Left ventricle myocardium inferior (tissue), 1 donor: ENCODE results near the gene ATXN1. TPM values are rescaled to one million over a fixed set of nuclear protein-coding genes. Genes with fewer than 3 reads are reported as not detected.

Experiments
- DNase-seq: peaks from one replicate; pipeline ENCODE4 v3.0.0-alpha.2; 2020
- H3K27ac ChIP-seq: fragments of 200-600 bp; replicated peaks from 2 replicates; pipeline ENCODE4 v1.8.0; 2021
- H3K27me3 ChIP-seq: fragments of 200-600 bp; 2 replicates; pipeline ENCODE4 v1.8.0; 2021; ENCODE audit warnings: low read depth
- H3K36me3 ChIP-seq: fragments of 200-600 bp; 2 replicates; pipeline ENCODE4 v1.8.0; 2021
- H3K4me1 ChIP-seq: fragments of 200-600 bp; 2 replicates; pipeline ENCODE4 v1.8.0; 2021
- H3K4me3 ChIP-seq: fragments of 200-600 bp; 2 replicates; pipeline ENCODE4 v1.8.0; 2021; ENCODE audit warnings: mild to moderate bottlenecking, moderate library complexity
- H3K9me3 ChIP-seq: fragments of 200-600 bp; replicated peaks from 2 replicates; pipeline ENCODE4 v1.8.0; 2021
- intact Hi-C: fragments of 100-400 bp; cut with micrococcal nuclease; formaldehyde crosslinking; loops from one replicate; pipeline ENCODE4 v1.11.0; 2022
- total RNA-seq: library from RNA; stranded (reverse); fragmentation: NEBNext Ultra II Directional; extraction: Animal tissue kit (Norgen Biotek cat#: 25700); gene quantifications from one replicate; pipeline ENCODE4 v1.2.1, GENCODE V29; 2021
- TF ChIP-seq, protein P1 (sequence below): fragments of 200-600 bp; IDR thresholded peaks from 2 replicates; pipeline ENCODE4 v1.8.0; 2021; ENCODE audit warnings: antibody characterized with exemption, mild to moderate bottlenecking, borderline replicate concordance
- donor health status: DM: no; HTN: yes; CAD: no; lungs with severe emphysema.

The ATXN1 gene
- total RNA-seq, 1 donor from 2014 or later, result 41.5 TPM

DNA sequence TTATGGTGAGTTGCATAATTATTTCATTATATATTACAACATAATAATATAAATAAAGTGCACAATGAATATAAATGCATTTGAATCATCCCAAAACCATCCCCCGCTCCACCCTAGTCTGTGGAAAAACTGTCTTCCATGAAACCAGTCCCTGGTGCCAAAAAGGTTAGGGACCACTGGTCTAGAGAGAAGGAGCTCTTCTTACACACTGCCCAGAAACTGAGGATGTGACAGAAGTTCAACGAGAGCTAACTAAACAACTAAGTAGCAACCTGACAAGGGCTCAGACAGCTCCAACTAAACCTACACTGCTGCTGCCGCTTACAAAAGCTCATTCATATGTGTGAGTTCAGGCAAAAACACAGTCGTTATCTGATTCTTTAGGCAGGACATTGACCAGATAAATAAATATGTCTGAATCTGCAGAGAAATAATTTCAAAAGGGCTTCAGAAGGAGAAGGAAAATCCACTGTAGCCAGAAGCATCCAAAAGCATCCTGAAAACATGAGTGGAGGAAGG is 125.9 kb downstream of the ATXN1 start:
- Histone ChIP-seq H3K27ac (no peak overlapping the region), H3K4me3 (no peak overlapping the region), H3K36me3 (no peaks in the 10 kb centered on the region), H3K9me3 (no peaks in the 10 kb centered on the region), H3K4me1 (peaks cover 19% of the 10 kb centered on the region), H3K27me3 (no peaks in the 10 kb centered on the region)
- DNase-seq, result no peak
- TF ChIP-seq, protein P1, sequence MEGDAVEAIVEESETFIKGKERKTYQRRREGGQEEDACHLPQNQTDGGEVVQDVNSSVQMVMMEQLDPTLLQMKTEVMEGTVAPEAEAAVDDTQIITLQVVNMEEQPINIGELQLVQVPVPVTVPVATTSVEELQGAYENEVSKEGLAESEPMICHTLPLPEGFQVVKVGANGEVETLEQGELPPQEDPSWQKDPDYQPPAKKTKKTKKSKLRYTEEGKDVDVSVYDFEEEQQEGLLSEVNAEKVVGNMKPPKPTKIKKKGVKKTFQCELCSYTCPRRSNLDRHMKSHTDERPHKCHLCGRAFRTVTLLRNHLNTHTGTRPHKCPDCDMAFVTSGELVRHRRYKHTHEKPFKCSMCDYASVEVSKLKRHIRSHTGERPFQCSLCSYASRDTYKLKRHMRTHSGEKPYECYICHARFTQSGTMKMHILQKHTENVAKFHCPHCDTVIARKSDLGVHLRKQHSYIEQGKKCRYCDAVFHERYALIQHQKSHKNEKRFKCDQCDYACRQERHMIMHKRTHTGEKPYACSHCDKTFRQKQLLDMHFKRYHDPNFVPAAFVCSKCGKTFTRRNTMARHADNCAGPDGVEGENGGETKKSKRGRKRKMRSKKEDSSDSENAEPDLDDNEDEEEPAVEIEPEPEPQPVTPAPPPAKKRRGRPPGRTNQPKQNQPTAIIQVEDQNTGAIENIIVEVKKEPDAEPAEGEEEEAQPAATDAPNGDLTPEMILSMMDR, result no peak
- intact Hi-C loops, result no loop called here

DNA sequence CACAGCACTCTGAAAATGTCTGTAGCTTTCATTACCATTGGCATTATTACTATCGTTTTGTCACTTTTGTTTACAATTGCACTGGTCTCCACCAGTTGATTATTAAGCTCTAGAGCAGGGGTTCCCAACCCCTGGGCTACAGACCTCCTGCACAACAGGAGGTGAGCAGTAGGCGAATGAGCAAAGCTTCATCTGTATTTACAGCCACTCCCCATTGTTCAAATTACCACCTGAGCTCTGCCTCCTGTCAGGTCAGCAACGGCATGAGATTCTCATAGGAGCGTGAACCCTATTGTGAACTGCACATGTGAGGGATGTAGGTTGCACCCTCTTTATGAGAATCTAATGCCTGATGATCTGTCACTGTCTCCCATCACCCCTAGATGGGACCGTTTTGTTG is 126.4 kb downstream of the ATXN1 start:
- TF ChIP-seq, protein P1, result no peak
- H3K27ac ChIP-seq, result no peak overlapping the region
- no peak overlapping the region for H3K4me3 ChIP-seq
- peaks cover 19% of the 10 kb centered on the region for H3K4me1 ChIP-seq
- H3K27me3 ChIP-seq, result no peaks in the 10 kb centered on the region
- no peak for DNase-seq
- intact Hi-C loops, result no loop called here
- H3K9me3 ChIP-seq, result no peaks in the 10 kb centered on the region
- no peaks in the 10 kb centered on the region for H3K36me3 ChIP-seq

DNA sequence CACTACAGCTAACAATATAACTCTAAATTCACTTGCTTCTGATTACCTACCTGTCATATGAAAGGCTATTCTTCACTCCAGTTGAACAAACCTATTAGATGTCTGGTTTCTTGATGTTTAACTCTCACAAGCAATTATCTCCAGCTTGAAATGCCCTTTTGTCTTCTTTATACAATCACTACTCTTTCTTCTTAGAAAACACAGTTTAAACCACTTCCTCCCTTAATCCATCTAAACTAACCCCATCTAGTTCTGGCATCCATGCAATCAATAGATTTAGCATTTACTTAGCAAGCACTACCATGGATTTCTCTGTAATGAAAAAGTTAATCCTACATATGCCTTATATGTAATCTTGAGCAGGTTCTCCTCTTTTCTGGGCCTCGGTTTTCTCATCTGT is 127.3 kb downstream of the ATXN1 start:
- Histone ChIP-seq H3K27ac (no peak overlapping the region), H3K36me3 (no peaks in the 10 kb centered on the region), H3K9me3 (no peaks in the 10 kb centered on the region), H3K4me1 (peaks cover 19% of the 10 kb centered on the region), H3K27me3 (no peaks in the 10 kb centered on the region), H3K4me3 (no peak overlapping the region)
- intact Hi-C loops, result no loop called here
- TF ChIP-seq, protein P1, result no peak
- no peak for DNase-seq

DNA sequence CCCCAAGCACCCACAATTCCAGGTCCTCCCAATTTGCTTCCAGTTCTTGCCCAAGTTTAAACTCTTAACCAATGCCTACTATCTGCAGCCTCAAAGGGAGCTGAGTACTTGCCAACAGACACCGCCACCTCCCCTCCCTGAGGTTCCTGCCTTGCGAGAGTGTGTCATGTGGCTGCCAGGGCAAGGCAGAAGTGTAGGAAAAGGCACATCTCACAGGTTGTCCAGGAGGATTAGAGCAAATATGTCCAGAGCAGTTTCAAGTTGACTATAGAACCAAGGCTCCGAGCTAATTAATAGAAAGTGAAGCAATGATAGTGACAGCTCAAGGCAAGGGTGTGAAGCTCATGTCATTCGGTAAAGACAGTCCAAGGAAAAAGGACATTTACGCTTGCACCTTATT is 127.8 kb downstream of the ATXN1 start:
- Histone ChIP-seq H3K27ac (no peak overlapping the region), H3K9me3 (peaks cover 4% of the 10 kb centered on the region), H3K4me1 (peaks cover 19% of the 10 kb centered on the region), H3K36me3 (no peaks in the 10 kb centered on the region), H3K27me3 (no peaks in the 10 kb centered on the region), H3K4me3 (no peak overlapping the region)
- intact Hi-C loops, result no loop called here
- peak; percentile 22 for DNase-seq
- TF ChIP-seq, protein P1, result no peak

DNA sequence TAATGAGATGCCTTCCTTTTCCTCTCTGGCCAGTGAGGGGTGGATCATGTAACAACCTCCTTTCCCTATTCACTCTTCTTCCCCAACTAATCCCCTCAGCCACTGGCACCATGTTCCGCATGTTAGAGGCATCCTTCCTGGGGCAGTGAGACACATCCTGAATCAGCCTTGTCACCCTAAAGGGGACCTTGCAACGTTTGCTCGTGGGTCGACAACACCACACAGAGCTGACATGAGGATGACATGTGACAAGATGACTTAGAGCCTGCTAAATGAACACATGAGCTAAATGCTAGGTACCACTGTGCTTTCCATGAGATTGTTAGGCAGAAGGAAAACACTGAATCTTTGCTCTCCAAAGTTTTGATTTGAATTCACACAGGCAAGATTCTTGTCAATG is 129.2 kb downstream of the ATXN1 start:
- H3K9me3 ChIP-seq, result peaks cover 4% of the 10 kb centered on the region
- DNase-seq, result no peak
- no peak overlapping the region for H3K27ac ChIP-seq
- H3K36me3 ChIP-seq, result no peaks in the 10 kb centered on the region
- no peaks in the 10 kb centered on the region for H3K27me3 ChIP-seq
- TF ChIP-seq, protein P1, result no peak
- H3K4me3 ChIP-seq, result no peak overlapping the region
- peaks cover 22% of the 10 kb centered on the region for H3K4me1 ChIP-seq
- intact Hi-C loops, result no loop called here
